Muscle layer of colon (tissue), 2 donors: Measurements from ENCODE around the gene CHCHD6.

Source experiments
- H3K27ac ChIP-seq: one replicate; pipeline ENCODE4 v1.7.0; 2013; ENCODE audit warnings: low read depth, mild to moderate bottlenecking, low read length, moderate library complexity
- H3K27me3 ChIP-seq, 2 donors: one replicate each; pipeline ENCODE4 v1.7.0; 2013; ENCODE audit warnings: low read length in 2 of 2, mild to moderate bottlenecking in 2 of 2; ENCODE audit not compliant: insufficient read depth in 2 of 2, control insufficient read depth in 1 of 2
- H3K36me3 ChIP-seq: one replicate; pipeline ENCODE4 v1.7.0; 2013; ENCODE audit warnings: mild to moderate bottlenecking, low read length; ENCODE audit not compliant: insufficient read depth
- H3K4me1 ChIP-seq: one replicate; pipeline ENCODE4 v1.7.0; 2013; ENCODE audit warnings: mild to moderate bottlenecking, low read length; ENCODE audit not compliant: insufficient read depth
- H3K4me3 ChIP-seq, 2 donors: one replicate each; pipeline ENCODE4 v1.7.0; 2013; ENCODE audit warnings: low read length in 2 of 2, low read depth in 1 of 2, mild to moderate bottlenecking in 1 of 2, moderate library complexity in 1 of 2
- H3K9ac ChIP-seq: one replicate; pipeline ENCODE4 v1.7.0; 2013; ENCODE audit warnings: low read length
- H3K9me3 ChIP-seq: one replicate; pipeline ENCODE4 v1.7.0; 2013; ENCODE audit warnings: mild to moderate bottlenecking, low read length
- donor health status: abdominal sarcoma.
- donor health status: Adenocarcinoma of cecum.

CHCHD6 gene

GRCh38 chr3:126849768-126850167 is 145.7 kb downstream of the CHCHD6 start:
- Histone ChIP-seq H3K36me3 (no peaks in the 10 kb centered on the region), H3K27ac (no peak overlapping the region), H3K4me1 (no peaks in the 10 kb centered on the region), H3K9me3 (no peaks in the 10 kb centered on the region), H3K27me3 (no peaks in the 10 kb centered on the region), H3K4me3 (no peak overlapping the region), H3K9ac (no peak overlapping the region)

- no peaks in the 10 kb centered on the region for H3K9me3 ChIP-seq
- H3K27ac ChIP-seq = no peak overlapping the region
- no peak overlapping the region for H3K9ac ChIP-seq
- H3K4me3 ChIP-seq = no peak overlapping the region
- H3K36me3 ChIP-seq = no peaks in the 10 kb centered on the region
- no peaks in the 10 kb centered on the region for H3K27me3 ChIP-seq
- no peaks in the 10 kb centered on the region for H3K4me1 ChIP-seq
Measured at GRCh38 chr3:126850370-126851085, 146.5 kb downstream of the CHCHD6 start.

- H3K27ac ChIP-seq = no peak overlapping the region
- no peaks in the 10 kb centered on the region for H3K36me3 ChIP-seq
- no peak overlapping the region for H3K4me3 ChIP-seq
- H3K4me1 ChIP-seq = no peaks in the 10 kb centered on the region
- H3K9ac ChIP-seq = no peak overlapping the region
- H3K9me3 ChIP-seq = no peaks in the 10 kb centered on the region
- no peaks in the 10 kb centered on the region for H3K27me3 ChIP-seq
Measured at GRCh38 chr3:126851382-126851781, 147.3 kb downstream of the CHCHD6 start.

GRCh38 chr3:126851934-126852333 is 147.9 kb downstream of the CHCHD6 start:
- Histone ChIP-seq H3K27ac (no peak overlapping the region), H3K27me3 (no peaks in the 10 kb centered on the region), H3K4me1 (no peaks in the 10 kb centered on the region), H3K9ac (no peak overlapping the region), H3K9me3 (no peaks in the 10 kb centered on the region), H3K36me3 (no peaks in the 10 kb centered on the region), H3K4me3 (no peak overlapping the region)

GRCh38 chr3:126852511-126852910 is 148.5 kb downstream of the CHCHD6 start:
- Histone ChIP-seq H3K4me1 (no peaks in the 10 kb centered on the region), H3K27ac (no peak overlapping the region), H3K36me3 (no peaks in the 10 kb centered on the region), H3K4me3 (no peak overlapping the region), H3K27me3 (no peaks in the 10 kb centered on the region), H3K9me3 (no peaks in the 10 kb centered on the region), H3K9ac (no peak overlapping the region)

- Histone ChIP-seq H3K4me3 (no peak overlapping the region), H3K36me3 (no peaks in the 10 kb centered on the region), H3K27me3 (no peaks in the 10 kb centered on the region), H3K9ac (no peak overlapping the region), H3K27ac (no peak overlapping the region), H3K4me1 (no peaks in the 10 kb centered on the region), H3K9me3 (no peaks in the 10 kb centered on the region)
Measured at GRCh38 chr3:126854666-126855065, 150.6 kb downstream of the CHCHD6 start.

GRCh38 chr3:126855374-126855773 is 151.3 kb downstream of the CHCHD6 start:
- no peaks in the 10 kb centered on the region for H3K27me3 ChIP-seq
- no peak overlapping the region for H3K9ac ChIP-seq
- H3K36me3 ChIP-seq = no peaks in the 10 kb centered on the region
- H3K9me3 ChIP-seq = no peaks in the 10 kb centered on the region
- H3K4me3 ChIP-seq = no peak overlapping the region
- H3K4me1 ChIP-seq = no peaks in the 10 kb centered on the region
- H3K27ac ChIP-seq = no peak overlapping the region

GRCh38 chr3:126857928-126858327 is 153.9 kb downstream of the CHCHD6 start:
- H3K36me3 ChIP-seq = no peaks in the 10 kb centered on the region
- H3K27ac ChIP-seq = no peak overlapping the region
- no peaks in the 10 kb centered on the region for H3K27me3 ChIP-seq
- no peaks in the 10 kb centered on the region for H3K9me3 ChIP-seq
- no peaks in the 10 kb centered on the region for H3K4me1 ChIP-seq
- H3K9ac ChIP-seq = no peak overlapping the region
- H3K4me3 ChIP-seq = no peak overlapping the region

- no peaks in the 10 kb centered on the region for H3K27me3 ChIP-seq
- no peak overlapping the region for H3K27ac ChIP-seq
Measured at GRCh38 chr3:126858401-126858800, 154.4 kb downstream of the CHCHD6 start.

GRCh38 chr3:126858887-126859286 is 154.8 kb downstream of the CHCHD6 start:
- no peaks in the 10 kb centered on the region for H3K27me3 ChIP-seq
- no peaks in the 10 kb centered on the region for H3K9me3 ChIP-seq
- no peaks in the 10 kb centered on the region for H3K4me1 ChIP-seq
- H3K27ac ChIP-seq = no peak overlapping the region
- no peak overlapping the region for H3K9ac ChIP-seq
- H3K4me3 ChIP-seq = no peak overlapping the region
- H3K36me3 ChIP-seq = no peaks in the 10 kb centered on the region

More at GRCh38 chr3:126858401-126858800, 154.4 kb downstream of the CHCHD6 start:
- H3K9ac ChIP-seq = no peak overlapping the region
- no peaks in the 10 kb centered on the region for H3K9me3 ChIP-seq
- no peak overlapping the region for H3K4me3 ChIP-seq
- no peaks in the 10 kb centered on the region for H3K4me1 ChIP-seq
- H3K36me3 ChIP-seq = no peaks in the 10 kb centered on the region

- Histone ChIP-seq H3K9me3 (no peaks in the 10 kb centered on the region), H3K27ac (no peak overlapping the region), H3K4me3 (no peak overlapping the region), H3K27me3 (no peaks in the 10 kb centered on the region), H3K4me1 (no peaks in the 10 kb centered on the region), H3K9ac (no peak overlapping the region), H3K36me3 (no peaks in the 10 kb centered on the region)
Measured at GRCh38 chr3:126859415-126860246, 155.6 kb downstream of the CHCHD6 start.
